A549 (cell line): ENCODE measurements around the gene PIK3R1. TPM values are rescaled to one million over a fixed set of nuclear protein-coding genes. Genes with fewer than 3 reads are reported as not detected.

Source experiments
- ATAC-seq, 2 experiments: fragments of 200-7000 bp in 1 of 2; fragments of >200 bp in 1 of 2; cut with Nextera tagmentation in 1 of 2; cut with Tn5 transposase in 1 of 2; 3 replicates each; pipeline versions ENCODE4 v1.8.0 to v1.9.1; 2018 to 2020; ENCODE audit warnings: mild to moderate bottlenecking in 1 of 2, moderate library complexity in 1 of 2
- CTCF ChIA-PET: fragments of 300-600 bp; sonication (Branson Sonifier 250); formaldehyde crosslinking; extraction: SDS; loops from one replicate; lab custom pipeline; 2021; ENCODE audit warnings: antibody characterized with exemption, inconsistent platforms; lab: Yijun Ruan, JAX
- POLR2A ChIA-PET: fragments of 350-600 bp; formaldehyde crosslinking; extraction: SDS; loops from one replicate; lab custom pipeline; 2021; ENCODE audit warnings: antibody characterized with exemption, inconsistent platforms; lab: Yijun Ruan, JAX
- DNase-seq, 2 experiments: peaks; one replicate each; pipeline versions ENCODE4 v3.0.0 to v3.0.0-alpha.2; 2011 to 2016; ENCODE audit warnings: low read depth in 1 of 2, low spot score in 1 of 2
- FAIRE-seq: peaks from 2 replicates; lab custom pipeline; 2011; peaks lifted over from hg19 to GRCh38; lab: Jason Lieb, UNC
- H3K27ac ChIP-seq, 2 experiments: fragments of >200 bp; sonication (Bioruptor Twin); formaldehyde crosslinking; 3 replicates each; pipeline ENCODE4 v1.5.1; 2016 to 2017
- H3K4me1 ChIP-seq: fragments of >200 bp; sonication (Bioruptor Twin); formaldehyde crosslinking; 3 replicates; pipeline ENCODE4 v1.6.1; 2016
- H3K4me2 ChIP-seq: fragments of >200 bp; sonication (Bioruptor Twin); formaldehyde crosslinking; 3 replicates; pipeline ENCODE4 v1.6.1; 2016
- H3K4me3 ChIP-seq: fragments of >200 bp; sonication (Bioruptor Twin); formaldehyde crosslinking; 3 replicates; pipeline ENCODE4 v1.5.1; 2016
- H3K9me3 ChIP-seq: fragments of >200 bp; sonication (Bioruptor Twin); formaldehyde crosslinking; 3 replicates; pipeline ENCODE4 v1.6.1; 2016
- CBX2 ChIP-seq: fragments of 200-600 bp; sonication (generic); IDR thresholded peaks from 2 replicates; pipeline ENCODE4 v1.6.1; 2016; ENCODE audit warnings: low read depth, mild to moderate bottlenecking, borderline replicate concordance
- CEBPB ChIP-seq, 2 experiments: fragments of >200 bp in 1 of 2; sonication (Bioruptor Twin) in 1 of 2; formaldehyde crosslinking in 1 of 2; IDR thresholded peaks; 2 replicates each; pipeline ENCODE4 v1.6.1; 2012 to 2016
- E2F6 ChIP-seq: IDR thresholded peaks from 2 replicates; pipeline ENCODE4 v1.6.1; 2012; ENCODE audit warnings: low read depth, borderline replicate concordance
- EHF ChIP-seq: fragments of 250-450 bp; sonication (Bioruptor Pico); IDR thresholded peaks from 2 replicates; pipeline ENCODE4 v1.5.0; 2020; ENCODE audit warnings: mild to moderate bottlenecking
- EHMT2 ChIP-seq: fragments of 200-600 bp; sonication (generic); IDR thresholded peaks from 2 replicates; pipeline ENCODE4 v1.6.1; 2016; ENCODE audit warnings: antibody characterized with exemption, low read depth, mild to moderate bottlenecking, moderate library complexity
- EP300 ChIP-seq, 2 experiments: fragments of >200 bp; sonication (Bioruptor Twin); formaldehyde crosslinking; IDR thresholded peaks; 2 replicates in 1 of 2; 3 replicates in 1 of 2; pipeline ENCODE4 v1.6.1; 2016 to 2017
- FOXS1 ChIP-seq: fragments of 250-450 bp; sonication (Bioruptor Pico); IDR thresholded peaks from 2 replicates; pipeline ENCODE4 v1.5.0; 2020; ENCODE audit warnings: mild to moderate bottlenecking, moderate library complexity
- GATA3 ChIP-seq: IDR thresholded peaks from 2 replicates; pipeline ENCODE4 v1.6.1; 2012; ENCODE audit warnings: borderline replicate concordance
- HDAC2 ChIP-seq: fragments of 200-600 bp; sonication (generic); IDR thresholded peaks from 2 replicates; pipeline ENCODE4 v1.6.1; 2016
- HEYL ChIP-seq: fragments of 250-450 bp; sonication (Bioruptor Pico); IDR thresholded peaks from 2 replicates; pipeline ENCODE4 v1.8.0; 2021; ENCODE audit warnings: mild to moderate bottlenecking, moderate library complexity
- HOXB13 ChIP-seq: fragments of 250-450 bp; sonication (Bioruptor Pico); IDR thresholded peaks from 2 replicates; pipeline ENCODE4 v1.5.0; 2020; ENCODE audit warnings: low read depth, mild to moderate bottlenecking, moderate library complexity
- HOXB5 ChIP-seq: fragments of 250-450 bp; sonication (Bioruptor Pico); IDR thresholded peaks from 2 replicates; pipeline ENCODE4 v1.5.0; 2020; ENCODE audit warnings: mild to moderate bottlenecking, moderate library complexity
- JUNB ChIP-seq: fragments of >200 bp; sonication (Bioruptor Twin); formaldehyde crosslinking; IDR thresholded peaks from 2 replicates; pipeline ENCODE4 v1.6.1; 2016
- KDM5A ChIP-seq: fragments of 200-600 bp; sonication (generic); IDR thresholded peaks from 2 replicates; pipeline ENCODE4 v1.6.1; 2016; ENCODE audit warnings: antibody characterized with exemption, mild to moderate bottlenecking
- MAZ ChIP-seq: fragments of 150-350 bp; IDR thresholded peaks from 2 replicates; pipeline ENCODE4 v1.6.1; 2014; ENCODE audit warnings: antibody characterized with exemption, low read depth, low read length, borderline replicate concordance
- MYC ChIP-seq: IDR thresholded peaks from 2 replicates; pipeline ENCODE4 v1.6.1; 2012; ENCODE audit warnings: mild to moderate bottlenecking, inconsistent platforms, low read length, improper control_type of control experiment, borderline replicate concordance
- PHF8 ChIP-seq: fragments of 200-600 bp; sonication (generic); IDR thresholded peaks from 2 replicates; pipeline ENCODE4 v1.6.1; 2016; ENCODE audit warnings: low read depth, mild to moderate bottlenecking, antibody characterized with exemption, moderate library complexity, borderline replicate concordance
- POLR2AphosphoS2 ChIP-seq: conservative IDR thresholded peaks from 2 replicates; pipeline ENCODE4 v1.6.1; 2012; ENCODE audit warnings: low read length, improper control_type of control experiment, inconsistent platforms
- RARB ChIP-seq: fragments of 250-450 bp; sonication (Bioruptor Pico); IDR thresholded peaks from 2 replicates; pipeline ENCODE4 v1.8.0; 2021; ENCODE audit warnings: mild to moderate bottlenecking, moderate library complexity
- RFX5 ChIP-seq: fragments of 450-650 bp; IDR thresholded peaks from 2 replicates; pipeline ENCODE4 v1.7.1; 2014; ENCODE audit warnings: antibody characterized with exemption, mild to moderate bottlenecking, moderate library complexity
- RNF2 ChIP-seq: fragments of 200-600 bp; sonication (generic); IDR thresholded peaks from 2 replicates; pipeline ENCODE4 v1.6.1; 2016; ENCODE audit warnings: low read depth, mild to moderate bottlenecking, antibody characterized with exemption, moderate library complexity, borderline replicate concordance
- SREBF2 ChIP-seq: fragments of 450-650 bp; IDR thresholded peaks from 2 replicates; pipeline ENCODE4 v1.6.1; 2014; ENCODE audit warnings: mild to moderate bottlenecking, moderate library complexity
- ZC3H11A ChIP-seq: fragments of 450-650 bp; IDR thresholded peaks from 2 replicates; pipeline ENCODE4 v1.6.1; 2014; ENCODE audit warnings: antibody characterized with exemption, mild to moderate bottlenecking
- WGBS: methylation state at CpG from one replicate; pipeline ENCODE4 v1.1.6; 2017; ENCODE audit errors: missing lambda C conversion rate; 5-methylcytosine and 5-hydroxymethylcytosine counted together
- polyA plus RNA-seq, 4 experiments: library from polyadenylated mRNA; depleted of rRNA in 3 of 4; stranded (reverse); fragments of >200 nt; fragmentation: RNase III in 1 of 4; extraction: RNeasy Plus Mini Kit Qiagen cat#74134 plus additional on column Dnase treatment in 1 of 4; gene quantifications; 2 replicates in 3 of 4; 3 replicates in 1 of 4; pipeline ENCODE4 v1.2.3, GENCODE V29; 2011 to 2017
- TF ChIP-seq, protein P1 (sequence below): IDR thresholded peaks from 2 replicates; pipeline ENCODE4 v1.6.1; 2012
- TF ChIP-seq, protein P2 (sequence below): fragments of 450-650 bp; IDR thresholded peaks from 2 replicates; pipeline ENCODE4 v1.6.1; 2014; ENCODE audit warnings: antibody characterized with exemption
- TF ChIP-seq, protein P3 (sequence below): fragments of >200 bp; sonication (Bioruptor Twin); formaldehyde crosslinking; IDR thresholded peaks from 3 replicates; pipeline ENCODE4 v1.6.1; 2016
- TF ChIP-seq, protein P4 (sequence below): fragments of 200-600 bp; sonication (generic); IDR thresholded peaks from 2 replicates; pipeline ENCODE4 v1.6.1; 2016; ENCODE audit warnings: antibody characterized with exemption, mild to moderate bottlenecking, moderate library complexity

PIK3R1 gene
- polyA plus RNA-seq, 2 of the 4 experiments (the other 2 are of a cell fraction): 5.5 to 5.7 TPM

- H3K4me2 ChIP-seq: no peak overlapping the region
- 0 out of 3 replicates have a peak, but pooled peaks cover 3% of the 10 kb centered on the region for H3K4me1 ChIP-seq
- ChIA-PET CTCF (interaction anchor here (0.9 kb wide), 1 partner anchor 1010 kb away, joined by 4 read pairs; no protein-coding TSS in a partner anchor), POLR2A (no interaction called here)
- 97% methylated on average over 3 of the region's 3 CpGs for WGBS
- no peaks in the 10 kb centered on the region for H3K9me3 ChIP-seq
- ATAC-seq: no peak
- H3K4me3 ChIP-seq: no peak overlapping the region
- no peak overlapping the region for H3K27ac ChIP-seq
- DNase-seq: no peak
- FAIRE-seq: no peak
- TF ChIP-seq JUNB (no peak), HDAC2 (no peak), CEBPB (IDR thresholded peaks at IDR 0.05) (no peak), CBX2 (no peak), EHF (no peak), RNF2 (no peak), KDM5A (no peak), HOXB5 (CRISPR knock-in tag) (no peak), EP300 (IDR thresholded peaks at IDR 0.05) (no peak), MAZ (no peak), PHF8 (no peak), SREBF2 (no peak), E2F6 (no peak), RARB (no peak), EHMT2 (no peak)
- TF ChIP-seq, protein P1, sequence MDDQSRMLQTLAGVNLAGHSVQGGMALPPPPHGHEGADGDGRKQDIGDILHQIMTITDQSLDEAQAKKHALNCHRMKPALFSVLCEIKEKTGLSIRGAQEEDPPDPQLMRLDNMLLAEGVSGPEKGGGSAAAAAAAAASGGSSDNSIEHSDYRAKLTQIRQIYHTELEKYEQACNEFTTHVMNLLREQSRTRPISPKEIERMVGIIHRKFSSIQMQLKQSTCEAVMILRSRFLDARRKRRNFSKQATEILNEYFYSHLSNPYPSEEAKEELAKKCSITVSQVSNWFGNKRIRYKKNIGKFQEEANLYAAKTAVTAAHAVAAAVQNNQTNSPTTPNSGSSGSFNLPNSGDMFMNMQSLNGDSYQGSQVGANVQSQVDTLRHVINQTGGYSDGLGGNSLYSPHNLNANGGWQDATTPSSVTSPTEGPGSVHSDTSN: no peak
These were observed 41.7 kb downstream of the PIK3R1 start for GRCh38 chr5:68257210-68257609.

GRCh38 chr5:68258531-68258930 lies 43.0 kb downstream of the PIK3R1 start:
- POLR2A ChIA-PET: no interaction called here
- H3K4me2 ChIP-seq: no peak overlapping the region
- ATAC-seq (no peak), DNase-seq (no peak), FAIRE-seq (no peak)
- no peak for TF ChIP-seq HEYL (CRISPR knock-in tag)
- no peak for TF ChIP-seq CBX2
- TF ChIP-seq FOXS1 (CRISPR knock-in tag): no peak
- no peak for TF ChIP-seq MYC
- TF ChIP-seq, protein P2, sequence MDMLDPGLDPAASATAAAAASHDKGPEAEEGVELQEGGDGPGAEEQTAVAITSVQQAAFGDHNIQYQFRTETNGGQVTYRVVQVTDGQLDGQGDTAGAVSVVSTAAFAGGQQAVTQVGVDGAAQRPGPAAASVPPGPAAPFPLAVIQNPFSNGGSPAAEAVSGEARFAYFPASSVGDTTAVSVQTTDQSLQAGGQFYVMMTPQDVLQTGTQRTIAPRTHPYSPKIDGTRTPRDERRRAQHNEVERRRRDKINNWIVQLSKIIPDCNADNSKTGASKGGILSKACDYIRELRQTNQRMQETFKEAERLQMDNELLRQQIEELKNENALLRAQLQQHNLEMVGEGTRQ: no peak
- TF ChIP-seq E2F6: no peak
- TF ChIP-seq HOXB13 (CRISPR knock-in tag): no peak
- no peak for TF ChIP-seq GATA3
- TF ChIP-seq, protein P3, sequence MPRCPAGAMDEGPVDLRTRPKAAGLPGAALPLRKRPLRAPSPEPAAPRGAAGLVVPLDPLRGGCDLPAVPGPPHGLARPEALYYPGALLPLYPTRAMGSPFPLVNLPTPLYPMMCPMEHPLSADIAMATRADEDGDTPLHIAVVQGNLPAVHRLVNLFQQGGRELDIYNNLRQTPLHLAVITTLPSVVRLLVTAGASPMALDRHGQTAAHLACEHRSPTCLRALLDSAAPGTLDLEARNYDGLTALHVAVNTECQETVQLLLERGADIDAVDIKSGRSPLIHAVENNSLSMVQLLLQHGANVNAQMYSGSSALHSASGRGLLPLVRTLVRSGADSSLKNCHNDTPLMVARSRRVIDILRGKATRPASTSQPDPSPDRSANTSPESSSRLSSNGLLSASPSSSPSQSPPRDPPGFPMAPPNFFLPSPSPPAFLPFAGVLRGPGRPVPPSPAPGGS: no peak
- TF ChIP-seq POLR2AphosphoS2: no peak
- TF ChIP-seq RFX5: no peak
- TF ChIP-seq EP300 (IDR thresholded peaks at IDR 0.05): no peak
- no peak for TF ChIP-seq RARB
- TF ChIP-seq HOXB5 (CRISPR knock-in tag): no peak
- TF ChIP-seq ZC3H11A: no peak
- no peak for TF ChIP-seq RNF2
- TF ChIP-seq EHF: no peak
- TF ChIP-seq, protein P4, sequence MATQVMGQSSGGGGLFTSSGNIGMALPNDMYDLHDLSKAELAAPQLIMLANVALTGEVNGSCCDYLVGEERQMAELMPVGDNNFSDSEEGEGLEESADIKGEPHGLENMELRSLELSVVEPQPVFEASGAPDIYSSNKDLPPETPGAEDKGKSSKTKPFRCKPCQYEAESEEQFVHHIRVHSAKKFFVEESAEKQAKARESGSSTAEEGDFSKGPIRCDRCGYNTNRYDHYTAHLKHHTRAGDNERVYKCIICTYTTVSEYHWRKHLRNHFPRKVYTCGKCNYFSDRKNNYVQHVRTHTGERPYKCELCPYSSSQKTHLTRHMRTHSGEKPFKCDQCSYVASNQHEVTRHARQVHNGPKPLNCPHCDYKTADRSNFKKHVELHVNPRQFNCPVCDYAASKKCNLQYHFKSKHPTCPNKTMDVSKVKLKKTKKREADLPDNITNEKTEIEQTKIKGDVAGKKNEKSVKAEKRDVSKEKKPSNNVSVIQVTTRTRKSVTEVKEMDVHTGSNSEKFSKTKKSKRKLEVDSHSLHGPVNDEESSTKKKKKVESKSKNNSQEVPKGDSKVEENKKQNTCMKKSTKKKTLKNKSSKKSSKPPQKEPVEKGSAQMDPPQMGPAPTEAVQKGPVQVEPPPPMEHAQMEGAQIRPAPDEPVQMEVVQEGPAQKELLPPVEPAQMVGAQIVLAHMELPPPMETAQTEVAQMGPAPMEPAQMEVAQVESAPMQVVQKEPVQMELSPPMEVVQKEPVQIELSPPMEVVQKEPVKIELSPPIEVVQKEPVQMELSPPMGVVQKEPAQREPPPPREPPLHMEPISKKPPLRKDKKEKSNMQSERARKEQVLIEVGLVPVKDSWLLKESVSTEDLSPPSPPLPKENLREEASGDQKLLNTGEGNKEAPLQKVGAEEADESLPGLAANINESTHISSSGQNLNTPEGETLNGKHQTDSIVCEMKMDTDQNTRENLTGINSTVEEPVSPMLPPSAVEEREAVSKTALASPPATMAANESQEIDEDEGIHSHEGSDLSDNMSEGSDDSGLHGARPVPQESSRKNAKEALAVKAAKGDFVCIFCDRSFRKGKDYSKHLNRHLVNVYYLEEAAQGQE: no peak
- no peak overlapping the region for H3K4me3 ChIP-seq
- no peak overlapping the region for H3K27ac ChIP-seq
- CTCF ChIA-PET: interaction anchor here (0.6 to 2.4 kb wide), 6 partner anchors 8 to 1012 kb away, joined by 3 to 5 read pairs (median 3); no protein-coding TSS in a partner anchor
- H3K9me3 ChIP-seq: no peaks in the 10 kb centered on the region
- 72% methylated on average over 4 of the region's 4 CpGs for WGBS
- H3K4me1 ChIP-seq: no peaks in the 10 kb centered on the region
